HG02759 (cell line): ENCODE results near the gene NHERF2.

Experiments
- ATAC-seq: cut with Tn5 transposase; IDR thresholded peaks from one replicate; pipeline ENCODE4 v1.9.1; 2021; ENCODE audit warnings: mild to moderate bottlenecking, moderate library complexity; ENCODE audit not compliant: unreplicated experiment

The NHERF2 gene

DNA sequence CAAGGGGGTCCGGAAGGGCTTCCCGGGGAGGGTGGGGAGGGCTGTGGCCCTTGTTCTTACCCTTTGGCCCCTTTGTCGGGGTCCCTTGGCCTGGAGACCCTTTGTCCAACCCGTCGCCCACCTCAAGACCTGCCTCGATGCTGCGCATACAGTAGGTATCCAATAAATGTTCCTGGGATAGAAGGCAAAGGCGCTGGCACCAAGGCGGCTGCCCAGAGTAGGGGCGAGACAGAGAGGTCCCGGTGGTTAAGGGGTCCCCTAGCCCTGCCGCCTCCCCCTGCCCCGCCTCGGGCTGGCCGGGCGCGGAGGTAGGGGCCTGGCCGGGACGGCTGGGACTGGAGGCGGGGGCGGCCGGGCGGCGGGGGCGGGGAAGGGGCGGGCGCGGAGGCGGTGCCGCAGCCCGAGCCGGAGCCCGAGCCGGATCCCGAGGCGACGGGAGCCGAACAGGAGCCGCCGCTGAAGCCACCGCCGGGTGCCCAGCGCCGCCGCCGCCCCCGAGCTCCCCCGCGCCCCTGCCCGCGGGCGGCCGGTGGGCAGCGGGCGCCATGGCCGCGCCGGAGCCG, at the start of gene NHERF2:
Gene NHERF2 (plus strand): TSS at position 442 of the 563 bp plus-strand sequence. CDS start 104 bp downstream, at position 546.
- ATAC-seq = no peak

DNA sequence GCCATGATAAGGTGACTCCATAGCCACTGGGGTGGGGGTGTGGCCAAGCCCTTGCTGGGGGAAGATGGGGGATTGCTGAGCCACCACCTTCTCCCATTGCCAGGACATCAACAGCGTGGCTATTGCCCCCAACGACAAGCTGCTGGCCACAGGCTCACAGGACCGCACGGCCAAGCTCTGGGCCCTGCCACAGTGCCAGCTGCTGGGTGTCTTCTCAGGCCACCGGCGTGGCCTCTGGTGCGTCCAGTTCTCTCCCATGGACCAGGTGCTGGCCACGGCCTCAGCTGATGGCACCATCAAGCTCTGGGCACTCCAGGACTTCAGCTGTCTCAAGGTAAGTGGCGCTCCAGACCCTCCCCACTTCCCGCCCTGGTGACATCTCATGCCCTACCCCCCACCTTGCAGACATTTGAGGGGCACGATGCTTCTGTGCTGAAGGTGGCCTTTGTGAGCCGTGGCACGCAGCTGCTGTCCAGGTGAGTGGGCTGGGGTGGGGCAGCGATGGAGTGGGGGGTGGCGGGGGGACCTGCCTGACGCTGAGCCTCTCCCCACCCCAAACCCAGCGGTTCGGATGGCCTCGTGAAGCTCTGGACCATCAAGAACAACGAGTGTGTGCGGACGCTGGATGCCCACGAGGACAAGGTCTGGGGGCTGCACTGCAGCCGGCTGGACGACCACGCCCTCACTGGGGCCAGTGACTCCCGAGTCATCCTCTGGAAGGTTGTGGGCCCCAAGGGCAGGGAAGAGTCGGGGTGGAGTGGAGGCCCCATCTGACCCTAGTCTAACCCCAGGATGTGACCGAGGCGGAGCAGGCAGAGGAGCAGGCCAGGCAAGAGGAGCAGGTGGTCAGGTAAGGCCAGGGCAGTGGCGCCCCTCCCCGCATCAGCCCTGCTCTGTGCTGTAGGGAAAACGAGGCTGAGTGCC, 49.5 kb upstream of the NHERF2 start:
- ATAC-seq = no peak

DNA sequence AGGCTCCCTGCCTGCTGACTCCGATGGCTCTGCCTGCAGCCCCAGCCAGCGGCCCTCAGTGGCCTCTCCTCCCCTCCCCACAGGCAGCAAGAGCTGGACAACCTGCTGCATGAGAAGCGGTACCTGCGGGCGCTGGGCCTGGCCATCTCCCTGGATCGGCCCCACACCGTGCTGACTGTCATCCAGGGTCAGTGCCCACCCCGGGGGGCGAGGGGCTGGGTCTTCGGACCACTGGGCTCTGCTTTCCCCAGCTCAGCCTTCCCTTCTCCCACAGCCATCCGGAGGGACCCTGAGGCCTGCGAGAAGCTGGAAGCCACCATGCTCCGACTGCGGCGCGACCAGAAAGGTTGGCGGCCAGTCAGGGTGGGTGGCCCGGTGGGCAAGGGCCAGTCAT, 48.8 kb upstream of the NHERF2 start:
- no peak for ATAC-seq

DNA sequence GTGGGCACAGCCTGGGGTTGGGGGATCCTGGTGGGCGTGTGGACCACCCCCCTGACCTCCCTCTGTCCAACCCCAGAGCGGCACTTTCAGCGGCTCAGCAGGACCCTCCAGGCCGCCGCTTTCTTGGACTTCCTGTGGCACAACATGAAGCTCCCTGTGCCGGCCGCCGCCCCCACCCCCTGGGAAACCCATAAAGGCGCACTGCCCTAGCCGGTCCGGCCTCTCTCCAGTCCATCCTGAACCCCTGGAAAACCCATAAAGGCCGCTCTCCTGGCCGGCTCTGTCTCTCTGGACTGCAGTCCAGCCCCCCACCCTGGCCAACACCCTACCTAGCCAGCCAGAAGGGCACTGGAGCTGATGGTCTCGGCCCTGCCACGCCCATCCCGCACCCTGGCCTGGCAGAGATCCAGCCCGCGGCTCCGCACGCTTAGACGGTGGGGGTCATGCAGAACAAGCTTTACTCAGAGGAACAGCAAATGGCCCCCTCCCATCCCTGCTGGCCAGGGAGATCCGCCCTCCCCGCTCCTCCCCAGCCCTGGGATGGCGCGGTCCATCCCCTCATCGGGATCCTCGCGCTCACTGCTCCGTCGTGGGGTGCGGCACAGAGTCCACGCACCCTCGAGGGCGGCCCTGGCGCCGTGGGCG, 48.1 kb upstream of the NHERF2 start:
- ATAC-seq = no peak

DNA sequence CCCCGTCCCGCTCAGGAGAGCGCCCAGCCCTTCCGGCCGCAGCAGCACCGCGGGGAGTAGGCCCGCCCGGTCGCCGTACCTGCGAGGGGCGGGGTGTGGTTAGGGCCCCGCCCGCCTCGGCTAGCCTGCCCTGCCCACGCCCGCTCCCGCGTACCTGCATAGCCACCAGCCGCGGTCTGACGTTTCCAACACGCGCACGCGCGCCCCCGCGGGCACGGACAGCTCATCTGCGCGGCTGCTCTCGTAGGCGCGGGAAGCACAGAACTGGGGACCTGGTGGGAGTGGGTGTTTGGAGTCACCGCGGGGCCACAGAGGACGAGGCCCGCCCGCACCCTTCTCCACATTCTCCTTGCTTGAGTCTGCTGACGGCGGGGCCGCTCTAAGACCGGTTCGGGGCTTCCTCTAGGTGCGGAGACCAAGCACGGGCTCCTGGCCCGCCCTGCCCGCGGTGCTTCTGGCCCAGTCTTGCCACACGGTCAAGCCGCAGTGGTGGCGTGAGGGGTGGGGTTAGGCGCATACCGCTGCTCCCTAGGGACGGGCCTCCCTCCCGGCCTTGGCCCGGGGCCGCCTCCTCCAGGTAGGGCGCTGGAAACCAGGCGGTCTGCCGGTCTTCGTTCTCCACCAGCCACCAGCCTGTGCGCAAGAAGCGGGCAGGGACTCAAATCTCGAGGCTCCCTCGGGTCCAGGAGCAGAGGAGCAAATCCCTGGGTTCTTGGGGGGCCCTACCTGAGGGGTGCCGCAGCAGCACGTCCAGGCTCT, 47.3 kb upstream of the NHERF2 start:
- no peak for ATAC-seq

DNA sequence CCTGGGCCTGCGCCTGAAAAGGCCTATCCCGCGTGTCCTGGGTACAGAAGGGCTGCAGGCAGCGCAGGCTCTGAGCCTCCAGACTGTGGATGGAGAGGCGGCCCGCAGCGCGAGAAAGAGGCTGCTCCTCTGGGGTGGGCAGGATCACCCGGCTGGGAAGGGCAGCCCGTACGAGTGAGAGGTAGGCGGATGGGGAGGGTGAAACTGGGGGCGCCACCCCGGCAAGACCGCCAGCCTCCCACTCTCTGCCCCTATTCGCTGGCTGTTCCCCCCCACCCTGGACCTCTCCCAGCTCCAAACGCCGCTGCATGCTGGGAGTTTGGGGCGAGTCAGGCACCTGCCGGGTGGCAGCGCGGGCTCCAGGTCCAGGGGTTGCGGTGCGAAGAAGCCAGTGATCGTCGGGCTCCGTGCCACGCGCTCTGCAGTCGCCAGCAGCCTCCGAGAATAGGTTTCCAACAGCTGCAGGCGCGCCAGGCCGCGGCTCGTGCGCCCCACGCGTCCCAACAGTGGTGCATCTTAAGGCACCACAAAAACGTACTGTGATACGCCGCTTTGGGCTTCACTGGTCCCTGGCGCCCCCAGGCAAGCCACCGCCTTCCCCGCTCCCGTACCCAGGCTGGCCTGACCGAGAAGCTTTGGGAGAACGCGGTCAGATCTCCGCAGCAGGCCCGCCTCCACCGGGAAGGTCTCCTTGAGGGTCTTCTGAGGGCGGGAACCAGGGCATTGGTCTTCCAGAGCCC, 46.5 kb upstream of the NHERF2 start:
- no peak for ATAC-seq

DNA sequence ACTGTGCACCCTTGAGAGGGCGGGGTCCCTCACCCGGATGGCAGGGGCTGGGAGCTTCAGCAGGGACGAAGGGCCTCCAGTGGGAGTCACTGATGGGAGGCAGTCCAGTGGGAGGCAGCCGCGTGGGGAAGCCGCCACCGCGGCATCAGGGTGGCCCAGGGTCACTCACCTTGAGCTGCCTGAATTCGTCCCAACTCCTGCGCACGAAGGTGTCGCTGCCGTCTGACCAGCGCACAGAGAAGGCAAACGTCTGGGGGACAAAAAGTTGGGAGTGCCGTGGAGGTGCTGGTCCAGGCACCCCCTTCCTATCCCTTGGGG, 46.0 kb upstream of the NHERF2 start:
- ATAC-seq = no peak

DNA sequence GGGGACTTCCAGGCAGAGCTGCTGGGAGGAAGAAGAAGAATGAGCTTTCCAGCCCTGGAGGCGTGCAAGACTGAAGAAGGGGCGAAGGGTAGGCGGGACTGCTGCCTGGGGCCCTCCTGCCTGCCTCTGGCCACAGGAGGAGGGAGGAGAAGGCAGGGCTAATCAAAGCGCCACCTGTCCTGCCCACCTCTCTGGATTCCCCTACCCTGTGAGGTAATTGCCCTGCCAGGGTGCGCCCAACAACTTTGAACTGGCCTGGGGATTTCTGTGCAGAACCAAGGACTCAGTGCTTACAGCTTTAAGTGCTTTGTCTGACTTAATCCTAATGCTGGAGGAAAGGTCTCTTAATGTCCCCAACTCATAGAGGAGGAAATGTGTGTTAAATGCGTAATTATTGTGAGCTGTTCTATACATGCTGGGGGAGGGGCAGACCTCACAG, 45.3 kb upstream of the NHERF2 start, which contains the start of gene NOXO1:
Gene NOXO1 (minus strand): TSS at position 72 of the 439 bp plus-strand sequence. CDS start 290 bp downstream, outside the sequence.
- ATAC-seq = no peak

DNA sequence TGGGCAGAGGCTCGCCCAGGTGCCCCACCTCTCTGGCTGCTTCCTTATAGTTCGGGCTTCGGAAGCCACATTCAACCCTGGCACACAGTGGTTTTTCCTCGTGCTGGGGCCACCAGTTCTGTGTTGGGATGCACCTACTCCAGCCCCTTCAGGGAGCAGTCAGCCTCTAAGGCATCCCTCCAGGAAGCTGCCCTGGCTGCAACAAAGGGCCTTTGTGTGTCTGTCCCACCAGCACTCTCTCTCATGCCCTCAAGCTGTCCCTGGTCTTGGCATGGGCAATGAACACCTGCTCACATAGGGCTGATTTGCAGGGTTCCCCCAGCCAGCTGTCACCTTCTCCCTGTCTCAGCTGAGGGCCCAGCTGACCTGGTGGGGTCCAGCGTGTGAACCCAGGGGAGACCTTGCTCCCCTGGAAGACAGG, 44.7 kb upstream of the NHERF2 start:
- ATAC-seq = no peak

DNA sequence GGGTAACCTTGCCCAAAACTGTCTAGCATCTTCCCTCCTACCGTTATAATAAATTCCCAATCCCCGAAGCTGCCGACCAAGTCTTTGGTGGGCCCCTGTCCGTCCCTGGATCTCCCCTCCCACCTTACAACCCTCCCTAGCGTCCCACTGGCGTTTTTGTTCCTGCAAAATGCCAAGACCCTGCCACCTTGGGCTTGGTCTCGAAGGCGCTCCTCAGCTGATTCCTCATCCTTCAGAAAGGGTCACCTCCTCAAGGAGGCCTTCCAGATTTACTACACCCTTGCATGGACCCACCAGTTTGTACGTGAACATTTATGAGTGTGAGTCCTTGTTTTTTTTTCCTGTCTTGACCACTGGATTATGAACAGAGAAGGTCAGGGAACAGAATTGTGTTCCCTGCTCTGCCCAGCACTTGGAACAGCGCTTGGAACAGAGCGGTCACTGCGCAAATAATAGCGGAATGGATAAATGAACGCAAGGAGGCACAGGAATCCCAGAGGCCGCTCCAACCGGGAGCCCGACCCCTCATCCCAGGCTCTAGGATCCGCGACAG, 43.6 kb upstream of the NHERF2 start:
- ATAC-seq = no peak

DNA sequence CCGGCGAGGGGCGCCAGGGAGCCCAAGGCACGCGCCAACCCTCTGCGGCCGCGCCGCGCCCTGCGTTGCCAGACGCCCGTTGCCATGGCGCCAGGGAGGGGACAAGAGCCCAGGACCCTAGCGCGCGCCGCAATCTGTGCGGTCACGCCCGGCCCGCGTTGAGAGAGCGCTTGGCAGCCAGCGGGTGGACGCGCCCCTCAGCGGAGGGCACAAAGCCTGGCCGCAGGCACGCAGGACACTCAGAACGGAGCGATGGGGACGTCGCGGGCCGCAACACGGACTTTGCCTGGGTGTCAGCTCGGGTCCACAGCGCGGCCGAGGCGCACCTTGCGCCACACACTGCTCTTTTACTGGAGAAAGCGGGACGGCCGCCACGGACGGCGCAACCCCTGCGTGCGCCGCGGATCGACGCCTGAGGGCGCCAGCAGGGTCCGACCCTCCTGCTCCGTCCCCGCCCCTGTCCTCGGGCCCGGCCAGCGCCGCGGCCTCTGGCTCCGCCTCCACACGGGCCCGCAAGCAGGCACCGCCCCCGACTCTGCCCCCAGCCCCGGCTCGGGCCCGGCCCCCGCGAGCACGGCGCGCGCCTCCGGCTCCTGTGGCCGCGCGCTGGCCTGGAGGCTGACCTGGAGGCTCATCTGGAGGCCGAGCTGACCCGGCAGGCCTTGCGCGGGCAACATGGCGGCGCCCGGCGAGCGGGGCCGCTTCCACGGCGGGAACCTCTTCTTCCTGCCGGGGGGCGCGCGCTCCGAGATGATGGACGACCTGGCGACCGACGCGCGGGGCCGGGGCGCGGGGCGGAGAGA, 43.0 kb upstream of the NHERF2 start, which contains the start of gene GFER:
Gene GFER (plus strand): TSS at position 650 of the 803 bp plus-strand sequence. CDS start 26 bp downstream, at position 676.
- peak; percentile 80 for ATAC-seq

DNA sequence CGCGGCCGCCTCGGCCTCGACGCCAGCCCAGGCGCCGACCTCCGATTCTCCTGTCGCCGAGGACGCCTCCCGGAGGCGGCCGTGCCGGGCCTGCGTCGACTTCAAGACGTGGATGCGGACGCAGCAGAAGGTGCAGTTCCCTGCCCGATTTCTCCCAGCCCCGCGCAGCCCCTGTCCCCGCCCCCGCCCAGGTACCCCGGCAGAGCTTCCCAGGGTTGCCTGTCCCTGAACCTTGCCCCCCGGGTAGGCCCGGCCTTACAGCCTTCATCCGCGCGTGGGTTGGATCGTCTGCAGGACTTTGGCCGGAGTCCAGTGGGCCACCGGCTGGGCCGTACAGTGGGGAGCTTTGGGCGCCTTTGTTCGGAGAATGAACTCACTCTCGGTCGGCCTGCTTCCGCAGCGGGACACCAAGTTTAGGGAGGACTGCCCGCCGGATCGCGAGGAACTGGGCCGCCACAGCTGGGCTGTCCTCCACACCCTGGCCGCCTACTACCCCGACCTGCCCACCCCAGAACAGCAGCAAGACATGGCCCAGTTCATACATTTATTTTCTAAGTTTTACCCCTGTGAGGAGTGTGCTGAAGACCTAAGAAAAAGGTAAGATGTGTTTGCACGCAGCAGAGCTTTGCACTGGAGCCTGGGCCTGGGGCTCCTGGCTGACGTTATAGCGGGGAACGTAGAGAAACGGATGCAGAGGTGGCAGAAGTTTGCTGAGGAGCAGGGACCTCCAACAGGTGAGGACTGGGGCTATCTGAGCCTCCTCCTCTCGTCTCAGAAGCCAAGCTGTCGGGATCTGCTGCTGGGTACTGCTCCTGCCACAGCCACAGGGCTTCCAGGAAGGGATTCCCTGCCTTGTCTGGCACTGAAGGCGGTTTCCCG, 42.1 kb upstream of the NHERF2 start:
- ATAC-seq = peak; percentile 14

DNA sequence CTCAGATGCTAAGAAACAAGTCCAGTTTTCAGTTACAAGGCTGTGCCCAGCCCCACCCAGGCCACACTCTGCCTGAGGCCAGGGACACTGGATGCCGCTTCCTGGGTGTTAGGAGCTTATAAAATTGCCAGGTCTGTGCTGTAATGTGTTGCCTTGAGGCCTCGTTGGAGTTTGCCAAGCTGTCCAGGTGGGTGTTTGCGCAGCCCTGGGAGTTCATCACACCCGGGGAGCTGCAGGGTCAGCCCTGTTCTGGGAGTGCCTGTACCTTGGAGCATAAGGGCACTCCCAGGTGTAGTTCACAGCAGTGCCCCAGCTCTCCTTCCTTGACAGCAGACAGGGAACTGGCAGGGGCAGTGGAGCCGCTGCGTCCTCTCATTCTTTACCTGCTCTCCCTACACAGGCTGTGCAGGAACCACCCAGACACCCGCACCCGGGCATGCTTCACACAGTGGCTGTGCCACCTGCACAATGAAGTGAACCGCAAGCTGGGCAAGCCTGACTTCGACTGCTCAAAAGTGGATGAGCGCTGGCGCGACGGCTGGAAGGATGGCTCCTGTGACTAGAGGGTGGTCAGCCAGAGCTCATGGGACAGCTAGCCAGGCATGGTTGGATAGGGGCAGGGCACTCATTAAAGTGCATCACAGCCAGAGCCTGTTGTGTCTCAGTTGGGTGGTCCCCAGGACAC, 41.1 kb upstream of the NHERF2 start:
- no peak for ATAC-seq

DNA sequence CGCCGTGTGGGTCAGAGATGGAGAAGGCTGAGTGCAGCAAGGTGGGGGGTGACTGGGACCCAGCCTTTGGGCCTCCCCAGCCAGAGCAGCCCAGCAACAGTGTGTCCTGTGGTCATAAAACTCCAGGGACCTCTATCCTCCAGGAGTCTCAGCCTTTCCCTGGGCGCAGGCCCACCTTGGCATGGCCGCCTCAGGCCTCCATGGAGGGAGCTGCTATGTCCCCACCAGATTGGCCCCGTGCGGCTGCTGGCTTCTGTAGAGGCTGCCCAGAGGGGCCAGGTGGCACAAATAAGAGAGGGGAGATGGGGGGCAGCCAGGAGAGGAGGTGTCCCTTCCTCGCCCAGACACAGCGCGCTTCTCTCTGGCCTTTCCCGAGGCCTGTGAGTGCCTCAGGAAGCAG, 39.5 kb upstream of the NHERF2 start:
- no peak for ATAC-seq

DNA sequence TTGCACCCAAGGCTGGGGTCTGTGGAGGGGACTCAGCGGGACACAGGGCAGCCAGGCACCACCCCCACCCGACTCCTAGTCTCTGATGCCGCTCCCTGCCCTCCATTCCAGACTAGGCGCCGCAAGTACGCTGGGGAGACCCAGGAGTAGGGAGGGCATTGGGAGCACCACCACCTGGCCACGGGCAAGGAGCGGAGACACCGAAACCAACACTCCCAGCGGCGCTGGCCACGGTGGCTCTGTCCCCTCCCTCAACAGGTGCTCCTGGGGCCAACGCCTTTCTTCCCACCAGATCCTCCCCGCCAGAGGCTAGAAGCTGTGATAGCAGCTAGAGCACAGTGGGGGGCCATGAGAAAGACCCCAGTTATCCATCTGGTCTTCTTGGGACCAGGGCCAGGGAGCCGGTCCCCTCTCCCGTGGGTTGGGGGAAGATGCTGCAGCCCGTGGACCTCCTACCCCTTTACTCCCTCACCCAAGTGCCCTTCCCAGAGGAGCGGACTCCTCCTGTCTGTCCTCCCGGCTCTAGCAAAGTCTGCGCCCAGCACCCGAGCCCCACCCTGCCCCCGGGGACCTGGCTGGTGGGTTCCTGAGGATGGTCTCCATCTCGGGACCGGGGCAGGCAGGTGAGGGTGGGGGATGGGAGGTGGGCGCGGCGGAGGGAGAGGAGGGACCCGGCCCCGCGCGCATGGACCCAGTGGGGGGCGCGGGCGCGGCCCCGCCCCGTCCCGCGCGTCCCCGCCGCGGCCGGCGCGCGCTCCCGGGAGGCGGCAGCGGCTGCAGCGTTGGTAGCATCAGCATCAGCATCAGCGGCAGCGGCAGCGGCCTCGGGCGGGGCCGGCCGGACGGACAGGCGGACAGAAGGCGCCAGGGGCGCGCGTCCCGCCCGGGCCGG, 37.2 kb upstream of the NHERF2 start, which contains the start of gene SYNGR3:
Gene SYNGR3 (plus strand): TSS at position 762 of the 892 bp plus-strand sequence. CDS start 133 bp downstream, outside the sequence.
- ATAC-seq = no peak

DNA sequence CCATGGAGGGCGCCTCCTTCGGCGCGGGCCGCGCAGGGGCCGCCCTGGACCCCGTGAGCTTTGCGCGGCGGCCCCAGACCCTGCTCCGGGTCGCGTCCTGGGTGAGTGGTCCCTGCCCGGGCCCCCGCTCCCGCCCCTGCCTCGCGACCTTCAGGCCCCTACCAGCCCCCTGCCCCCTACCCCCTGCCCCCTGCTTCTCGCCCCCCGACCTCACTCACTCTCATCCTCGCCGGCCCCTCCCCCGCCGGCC, 36.7 kb upstream of the NHERF2 start:
- ATAC-seq = no peak
